Dendritic cell treated with granulocyte-macrophage colony-stimulating factor and Interleukin-4, amounts not matched to agents 40 ng/mL and 50 ng/mL, for 4 days (primary cell): ENCODE results near the gene MAGEA12.
"Not testable (repeated sequence)": the region's sequence is repeated elsewhere in the genome, so short reads cannot be mapped to it uniquely, and the experiment has no call there.

Experiments used
- H3K27ac Mint-ChIP-seq: one replicate; pipeline ENCODE4 v1.8.0; 2022; ENCODE audit warnings: mild to moderate bottlenecking, mixed read lengths
- H3K27me3 Mint-ChIP-seq: one replicate; pipeline ENCODE4 v1.8.0; 2022; ENCODE audit warnings: mild to moderate bottlenecking, mixed read lengths
- H3K36me3 Mint-ChIP-seq: one replicate; pipeline ENCODE4 v1.8.0; 2022; ENCODE audit warnings: low read depth, mixed read lengths
- H3K4me1 Mint-ChIP-seq: one replicate; pipeline ENCODE4 v1.8.0; 2022; ENCODE audit warnings: low read depth, mixed read lengths
- H3K4me3 Mint-ChIP-seq: one replicate; pipeline ENCODE4 v1.8.0; 2022; ENCODE audit warnings: mild to moderate bottlenecking, moderate library complexity, mixed read lengths
- H3K9me3 Mint-ChIP-seq: one replicate; pipeline ENCODE4 v1.8.0; 2022; ENCODE audit warnings: mixed read lengths
- intact Hi-C: fragments of 100-400 bp; cut with micrococcal nuclease; formaldehyde crosslinking; loops from one replicate; pipeline ENCODE4 v1.15.0; 2022

The MAGEA12 gene, protein sequence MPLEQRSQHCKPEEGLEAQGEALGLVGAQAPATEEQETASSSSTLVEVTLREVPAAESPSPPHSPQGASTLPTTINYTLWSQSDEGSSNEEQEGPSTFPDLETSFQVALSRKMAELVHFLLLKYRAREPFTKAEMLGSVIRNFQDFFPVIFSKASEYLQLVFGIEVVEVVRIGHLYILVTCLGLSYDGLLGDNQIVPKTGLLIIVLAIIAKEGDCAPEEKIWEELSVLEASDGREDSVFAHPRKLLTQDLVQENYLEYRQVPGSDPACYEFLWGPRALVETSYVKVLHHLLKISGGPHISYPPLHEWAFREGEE

DNA sequence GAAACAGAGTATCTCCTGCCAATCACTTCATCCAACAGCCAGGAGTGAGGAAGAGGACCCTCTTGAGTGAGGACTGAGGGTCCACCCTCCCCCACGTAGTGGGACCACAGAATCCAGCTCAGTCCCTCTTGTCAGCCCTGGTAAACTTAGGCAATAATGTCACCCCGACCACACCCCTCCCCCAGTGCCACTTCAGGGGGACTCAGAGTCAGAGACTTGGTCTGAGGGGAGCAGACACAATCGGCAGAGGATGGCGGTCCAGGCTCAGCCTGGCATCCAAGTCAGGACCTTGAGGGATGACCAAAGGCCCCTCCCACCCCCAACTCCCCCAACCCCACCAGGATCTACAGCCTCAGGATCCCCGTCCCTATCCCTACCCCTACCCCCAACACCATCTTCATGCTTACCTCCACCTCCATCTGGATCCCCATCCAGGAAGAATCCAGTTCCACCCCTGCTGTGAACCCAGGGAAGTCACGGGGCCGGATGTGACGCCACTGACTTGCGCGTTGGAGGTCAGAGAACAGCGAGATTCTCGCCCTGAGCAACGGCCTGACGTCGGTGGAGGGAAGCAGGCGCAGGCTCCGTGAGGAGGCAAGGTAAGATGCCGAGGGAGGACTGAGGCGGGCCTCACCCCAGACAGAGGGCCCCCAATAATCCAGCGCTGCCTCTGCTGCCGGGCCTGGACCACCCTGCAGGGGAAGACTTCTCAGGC lies at the start of gene MAGEA12, which contains the start of gene CSAG1:
Gene MAGEA12 (plus strand): TSS at position 497 of the 715 bp plus-strand sequence. CDS start 2,405 bp downstream, outside the sequence.
Gene CSAG1 (minus strand): TSS at position 461 of the 715 bp plus-strand sequence. CDS start 1,261 bp downstream, outside the sequence.
- H3K4me1 Mint-ChIP-seq, result no peaks in the 10 kb centered on the region
- no peak within 1 kb of the TSS for H3K27ac Mint-ChIP-seq
- H3K36me3 Mint-ChIP-seq, result no peaks in the 10 kb centered on the region
- H3K9me3 Mint-ChIP-seq, result no peaks in the 10 kb centered on the region
- intact Hi-C loops, result no loop called here
- peaks cover 2% of the 10 kb centered on the region for H3K27me3 Mint-ChIP-seq
- H3K4me3 Mint-ChIP-seq, result no peak within 1 kb of the TSS

DNA sequence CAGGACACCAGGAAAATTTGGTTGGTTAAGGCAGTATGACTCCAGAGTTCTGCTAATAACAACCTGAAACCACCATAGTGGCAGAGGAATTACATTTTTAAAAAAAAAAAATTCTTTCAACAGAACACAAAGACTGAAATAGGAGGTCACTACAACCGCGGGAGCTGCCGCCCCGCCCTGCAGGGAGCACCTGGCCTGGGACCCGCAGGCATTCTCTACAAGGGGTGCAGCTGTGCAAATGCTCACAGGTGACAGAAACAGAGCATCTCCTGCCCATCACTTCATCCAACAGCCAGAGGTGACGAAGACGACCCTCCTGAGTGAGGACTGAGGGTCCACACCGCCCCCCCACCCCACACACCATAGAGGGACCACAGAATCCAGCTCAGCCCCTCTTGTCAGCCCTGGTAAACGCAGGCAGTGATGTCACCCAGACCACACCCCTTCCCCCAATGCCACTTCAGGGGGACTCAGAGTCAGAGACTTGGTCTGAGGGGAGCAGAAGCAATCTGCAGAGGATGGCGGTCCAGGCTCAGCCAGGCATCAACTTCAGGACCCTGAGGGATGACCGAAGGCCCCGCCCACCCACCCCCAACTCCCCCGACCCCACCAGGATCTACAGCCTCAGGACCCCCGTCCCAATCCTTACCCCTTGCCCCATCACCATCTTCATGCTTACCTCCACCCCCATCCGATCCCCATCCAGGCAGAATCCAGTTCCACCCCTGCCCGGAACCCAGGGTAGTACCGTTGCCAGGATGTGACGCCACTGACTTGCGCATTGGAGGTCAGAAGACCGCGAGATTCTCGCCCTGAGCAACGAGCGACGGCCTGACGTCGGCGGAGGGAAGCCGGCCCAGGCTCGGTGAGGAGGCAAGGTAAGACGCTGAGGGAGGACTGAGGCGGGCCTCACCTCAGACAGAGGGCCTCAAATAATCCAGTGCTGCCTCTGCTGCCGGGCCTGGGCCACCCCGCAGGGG lies 35.3 kb upstream of the MAGEA12 start, which contains the start of gene MAGEA3:
Gene MAGEA3 (plus strand): TSS at position 843 of the 980 bp plus-strand sequence. CDS start 2,039 bp downstream, outside the sequence.
- H3K27ac Mint-ChIP-seq, H3K4me3 Mint-ChIP-seq, H3K27me3 Mint-ChIP-seq, H3K4me1 Mint-ChIP-seq, intact Hi-C loops, H3K36me3 Mint-ChIP-seq, H3K9me3 Mint-ChIP-seq: not testable (repeated sequence)

DNA sequence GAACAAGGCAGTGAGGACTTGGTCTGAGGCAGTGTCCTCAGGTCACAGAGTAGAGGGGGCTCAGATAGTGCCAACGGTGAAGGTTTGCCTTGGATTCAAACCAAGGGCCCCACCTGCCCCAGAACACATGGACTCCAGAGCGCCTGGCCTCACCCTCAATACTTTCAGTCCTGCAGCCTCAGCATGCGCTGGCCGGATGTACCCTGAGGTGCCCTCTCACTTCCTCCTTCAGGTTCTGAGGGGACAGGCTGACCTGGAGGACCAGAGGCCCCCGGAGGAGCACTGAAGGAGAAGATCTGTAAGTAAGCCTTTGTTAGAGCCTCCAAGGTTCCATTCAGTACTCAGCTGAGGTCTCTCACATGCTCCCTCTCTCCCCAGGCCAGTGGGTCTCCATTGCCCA lies 33.2 kb upstream of the MAGEA12 start:
- H3K27ac Mint-ChIP-seq, H3K4me3 Mint-ChIP-seq, H3K36me3 Mint-ChIP-seq, H3K4me1 Mint-ChIP-seq, intact Hi-C loops, H3K9me3 Mint-ChIP-seq, H3K27me3 Mint-ChIP-seq: not testable (repeated sequence)

DNA sequence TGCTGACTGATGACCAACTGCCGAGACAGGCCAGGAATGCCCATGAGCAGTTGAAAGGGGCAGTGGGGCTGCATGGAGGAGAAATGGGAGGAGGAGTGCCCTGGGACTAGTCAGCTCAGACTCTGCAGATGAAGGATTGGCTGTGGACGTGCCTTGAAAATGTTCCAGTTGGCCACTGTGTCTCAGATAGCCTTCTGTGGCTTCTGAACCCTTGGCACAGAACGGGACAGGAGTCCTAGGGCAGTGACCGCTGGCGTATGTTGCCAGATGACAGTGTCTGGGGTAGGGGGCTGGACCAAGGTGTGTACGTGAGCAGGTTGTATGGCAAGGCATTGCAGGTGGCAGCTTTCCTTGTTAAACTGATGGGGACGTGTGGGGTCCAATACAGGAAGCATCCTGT lies 27.1 kb upstream of the MAGEA12 start:
- H3K4me1 Mint-ChIP-seq, H3K36me3 Mint-ChIP-seq, H3K4me3 Mint-ChIP-seq, H3K27me3 Mint-ChIP-seq, H3K9me3 Mint-ChIP-seq, intact Hi-C loops, H3K27ac Mint-ChIP-seq: not testable (repeated sequence)

DNA sequence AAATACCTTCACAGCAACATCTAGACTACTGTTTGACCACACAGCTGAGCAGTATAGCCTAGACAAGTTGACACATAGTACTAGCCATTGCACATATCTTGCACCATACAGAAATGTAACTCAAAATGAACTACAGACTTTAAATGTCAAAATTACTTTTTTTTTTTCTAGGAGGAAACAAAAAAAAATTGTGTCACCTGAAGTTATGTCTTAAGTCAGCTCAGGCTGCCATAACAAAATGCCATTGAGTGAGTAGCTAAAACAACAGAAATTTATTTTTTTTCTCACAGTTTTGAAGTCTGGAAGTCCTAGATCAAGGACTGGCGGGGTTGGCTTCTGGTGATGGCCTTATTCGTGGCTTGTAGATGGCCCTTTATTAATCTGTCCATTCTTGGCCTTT lies 24.4 kb upstream of the MAGEA12 start, which contains the start of gene CSAG2:
Gene CSAG2 (minus strand): TSS at position 101 of the 400 bp plus-strand sequence. CDS start 161 bp downstream, outside the sequence.
- H3K27me3 Mint-ChIP-seq, H3K9me3 Mint-ChIP-seq, H3K4me1 Mint-ChIP-seq, H3K27ac Mint-ChIP-seq, H3K36me3 Mint-ChIP-seq, intact Hi-C loops, H3K4me3 Mint-ChIP-seq: not testable (repeated sequence)

DNA sequence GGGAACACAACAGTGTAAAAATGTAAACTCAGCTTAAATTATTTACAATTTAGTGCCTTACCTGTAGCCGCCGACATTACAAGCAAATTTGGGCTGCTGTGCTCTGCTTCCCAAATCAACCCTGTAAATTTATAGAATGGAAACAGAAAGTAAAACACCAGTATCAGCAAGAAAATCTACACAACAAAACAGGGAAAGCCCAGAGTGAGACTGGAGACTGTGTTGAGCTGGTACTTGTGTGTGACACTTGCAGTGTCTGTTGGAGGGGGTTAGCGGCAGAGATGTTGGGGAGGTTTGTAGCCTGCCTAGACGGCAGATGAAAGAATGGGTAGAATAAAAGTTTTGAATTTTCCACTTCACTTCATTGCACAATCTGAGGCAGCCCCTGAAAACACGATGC lies 20.4 kb upstream of the MAGEA12 start:
- H3K27me3 Mint-ChIP-seq, H3K27ac Mint-ChIP-seq, intact Hi-C loops: not testable (repeated sequence)

DNA sequence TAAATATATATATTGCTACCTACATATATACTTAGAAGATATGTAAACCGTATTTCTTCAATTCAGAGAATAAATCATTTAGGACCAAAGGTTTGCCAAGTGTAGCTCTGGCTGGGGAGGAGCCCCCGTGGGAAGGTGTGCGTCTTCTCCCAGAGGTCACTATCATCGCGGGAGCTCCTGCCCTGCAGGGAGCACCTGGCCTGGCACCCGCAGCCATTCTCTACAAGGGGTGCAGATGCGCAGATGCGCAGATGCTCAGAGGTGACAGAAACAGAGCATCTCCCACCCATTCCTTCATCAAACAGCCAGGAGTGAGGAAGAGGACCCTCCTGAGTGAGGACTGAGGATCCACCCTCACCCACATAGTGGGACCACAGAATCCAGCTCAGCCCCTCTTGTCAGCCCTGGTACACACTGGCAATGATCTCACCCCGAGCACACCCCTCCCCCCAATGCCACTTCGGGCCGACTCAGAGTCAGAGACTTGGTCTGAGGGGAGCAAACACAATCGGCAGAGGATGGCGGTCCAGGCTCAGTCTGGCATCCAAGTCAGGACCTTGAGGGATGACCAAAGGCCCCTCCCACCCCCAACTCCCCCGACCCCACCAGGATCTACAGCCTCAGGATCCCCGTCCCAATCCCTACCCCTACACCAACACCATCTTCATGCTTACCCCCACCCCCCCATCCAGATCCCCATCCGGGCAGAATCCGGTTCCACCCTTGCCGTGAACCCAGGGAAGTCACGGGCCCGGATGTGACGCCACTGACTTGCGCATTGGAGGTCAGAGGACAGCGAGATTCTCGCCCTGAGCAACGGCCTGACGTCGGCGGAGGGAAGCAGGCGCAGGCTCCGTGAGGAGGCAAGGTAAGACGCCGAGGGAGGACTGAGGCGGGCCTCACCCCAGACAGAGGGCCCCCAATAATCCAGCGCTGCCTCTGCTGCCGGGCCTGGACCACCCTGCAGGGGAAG lies 19.5 kb upstream of the MAGEA12 start, which contains the start of gene MAGEA2B:
Gene MAGEA2B (plus strand): TSS at position 814 of the 973 bp plus-strand sequence. CDS start 2,479 bp downstream, outside the sequence.
- H3K4me1 Mint-ChIP-seq, H3K9me3 Mint-ChIP-seq, H3K27ac Mint-ChIP-seq, H3K27me3 Mint-ChIP-seq, intact Hi-C loops, H3K4me3 Mint-ChIP-seq, H3K36me3 Mint-ChIP-seq: not testable (repeated sequence)

More for the DNA sequence above, 20.4 kb upstream of the MAGEA12 start:
- not testable (repeated sequence) for H3K4me3 Mint-ChIP-seq, H3K36me3 Mint-ChIP-seq, H3K9me3 Mint-ChIP-seq, H3K4me1 Mint-ChIP-seq

DNA sequence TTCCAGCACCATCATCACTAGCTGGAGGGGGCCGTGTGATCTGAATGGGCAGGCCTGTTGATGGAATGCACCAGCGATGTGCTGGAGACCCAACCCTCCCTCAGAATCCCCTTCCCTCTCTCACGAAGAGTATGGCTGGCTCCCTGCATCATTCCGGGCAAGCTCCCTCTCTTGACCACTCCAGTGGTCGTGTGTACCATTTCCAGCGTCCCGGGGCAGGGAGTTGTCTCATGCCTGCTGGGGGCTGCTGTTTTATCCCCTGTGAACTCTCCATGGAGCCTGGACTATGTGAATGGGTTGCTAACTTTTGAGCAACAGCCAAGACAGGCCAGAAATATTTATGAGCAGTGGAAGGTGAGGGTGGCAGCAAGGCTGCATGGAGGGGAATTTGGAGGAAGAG lies 8.1 kb upstream of the MAGEA12 start:
- intact Hi-C loops, result no loop called here
- Mint-ChIP-seq H3K4me3 (no peak overlapping the region), H3K4me1 (no peaks in the 10 kb centered on the region), H3K27me3 (no peaks in the 10 kb centered on the region), H3K36me3 (no peaks in the 10 kb centered on the region), H3K27ac (no peak overlapping the region), H3K9me3 (no peaks in the 10 kb centered on the region)

DNA sequence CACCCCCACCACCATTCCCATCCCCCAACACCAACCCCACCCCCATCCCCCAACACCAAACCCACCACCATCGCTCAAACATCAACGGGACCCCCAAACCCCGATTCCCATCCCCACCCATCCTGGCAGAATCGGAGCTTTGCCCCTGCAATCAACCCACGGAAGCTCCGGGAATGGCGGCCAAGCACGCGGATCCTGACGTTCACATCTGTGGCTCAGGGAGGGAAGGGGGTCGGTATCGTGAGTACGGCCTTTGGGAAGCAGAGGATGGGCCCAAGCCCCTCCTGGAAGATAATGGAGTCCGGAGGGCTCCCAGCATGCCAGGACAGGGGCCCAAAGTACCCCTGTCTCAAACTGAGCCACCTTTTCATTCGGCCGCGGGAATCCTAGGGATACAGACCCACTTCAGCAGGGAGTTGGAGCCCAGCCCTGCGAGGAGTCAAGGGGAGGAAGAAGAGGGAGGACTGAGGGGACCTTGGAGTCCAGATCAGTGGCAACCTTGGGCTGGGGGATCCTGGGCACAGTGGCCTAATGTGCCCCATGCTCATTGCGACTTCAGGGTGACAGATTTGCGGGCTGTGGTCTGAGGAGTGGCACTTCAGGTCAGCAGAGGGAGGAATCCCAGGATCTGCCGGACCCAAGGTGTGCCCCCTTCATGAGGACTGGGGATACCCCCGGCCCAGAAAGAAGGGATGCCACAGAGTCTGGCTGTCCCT lies 744 bp downstream of the MAGEA12 start:
- intact Hi-C loops, H3K4me1 Mint-ChIP-seq, H3K27me3 Mint-ChIP-seq, H3K36me3 Mint-ChIP-seq, H3K4me3 Mint-ChIP-seq, H3K27ac Mint-ChIP-seq, H3K9me3 Mint-ChIP-seq: not testable (repeated sequence)

DNA sequence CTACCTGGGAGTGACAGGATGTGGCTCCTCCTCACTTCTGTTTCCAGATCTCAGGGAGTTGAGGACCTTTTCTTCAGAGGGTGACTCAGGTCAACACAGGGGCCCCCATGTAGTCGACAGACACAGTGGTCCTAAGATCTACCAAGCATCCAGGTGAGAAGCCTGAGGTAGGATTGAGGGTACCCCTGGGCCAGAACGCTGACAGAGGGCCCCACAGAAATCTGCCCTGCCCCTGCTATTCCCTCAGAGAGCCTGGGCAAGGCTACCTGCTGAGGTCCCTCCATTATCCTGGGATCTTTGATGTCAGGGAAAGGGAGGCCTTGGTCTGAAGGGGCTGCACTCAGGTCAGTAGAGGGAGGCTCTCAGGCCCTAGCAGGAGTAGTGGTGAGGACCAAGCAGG lies 1.5 kb downstream of the MAGEA12 start:
- no peak overlapping the region for H3K27ac Mint-ChIP-seq
- intact Hi-C loops, result no loop called here
- no peaks in the 10 kb centered on the region for H3K36me3 Mint-ChIP-seq
- H3K9me3 Mint-ChIP-seq, result no peaks in the 10 kb centered on the region
- H3K4me1 Mint-ChIP-seq, result no peaks in the 10 kb centered on the region
- H3K27me3 Mint-ChIP-seq, result peaks cover 2% of the 10 kb centered on the region
- no peak overlapping the region for H3K4me3 Mint-ChIP-seq

DNA sequence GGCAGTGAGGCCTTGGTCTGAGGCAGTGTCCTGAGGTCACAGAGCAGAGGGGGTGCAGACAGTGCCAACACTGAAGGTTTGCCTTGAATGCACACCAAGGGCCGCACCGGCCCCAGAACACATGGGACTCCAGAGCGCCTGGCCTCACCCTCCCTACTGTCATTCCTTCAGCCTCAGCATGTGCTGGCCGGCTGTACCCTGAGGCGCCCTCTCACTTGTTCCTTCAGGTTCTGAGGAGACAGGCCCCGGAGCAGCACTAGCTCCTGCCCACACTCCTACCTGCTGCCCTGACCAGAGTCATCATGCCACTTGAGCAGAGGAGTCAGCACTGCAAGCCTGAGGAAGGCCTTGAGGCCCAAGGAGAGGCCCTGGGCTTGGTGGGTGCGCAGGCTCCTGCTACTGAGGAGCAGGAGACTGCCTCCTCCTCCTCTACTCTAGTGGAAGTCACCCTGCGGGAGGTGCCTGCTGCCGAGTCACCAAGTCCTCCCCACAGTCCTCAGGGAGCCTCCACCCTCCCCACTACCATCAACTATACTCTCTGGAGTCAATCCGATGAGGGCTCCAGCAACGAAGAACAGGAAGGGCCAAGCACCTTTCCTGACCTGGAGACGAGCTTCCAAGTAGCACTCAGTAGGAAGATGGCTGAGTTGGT lies 2.4 kb downstream of the MAGEA12 start:
- H3K9me3 Mint-ChIP-seq, result no peaks in the 10 kb centered on the region
- H3K4me3 Mint-ChIP-seq, result no peak overlapping the region
- no peak overlapping the region for H3K27ac Mint-ChIP-seq

DNA sequence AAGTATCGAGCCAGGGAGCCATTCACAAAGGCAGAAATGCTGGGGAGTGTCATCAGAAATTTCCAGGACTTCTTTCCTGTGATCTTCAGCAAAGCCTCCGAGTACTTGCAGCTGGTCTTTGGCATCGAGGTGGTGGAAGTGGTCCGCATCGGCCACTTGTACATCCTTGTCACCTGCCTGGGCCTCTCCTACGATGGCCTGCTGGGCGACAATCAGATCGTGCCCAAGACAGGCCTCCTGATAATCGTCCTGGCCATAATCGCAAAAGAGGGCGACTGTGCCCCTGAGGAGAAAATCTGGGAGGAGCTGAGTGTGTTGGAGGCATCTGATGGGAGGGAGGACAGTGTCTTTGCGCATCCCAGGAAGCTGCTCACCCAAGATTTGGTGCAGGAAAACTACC lies 3.0 kb downstream of the MAGEA12 start:
- H3K4me1 Mint-ChIP-seq, intact Hi-C loops, H3K9me3 Mint-ChIP-seq, H3K27ac Mint-ChIP-seq, H3K27me3 Mint-ChIP-seq, H3K4me3 Mint-ChIP-seq, H3K36me3 Mint-ChIP-seq: not testable (repeated sequence)

More for the DNA sequence above, 2.4 kb downstream of the MAGEA12 start:
- Mint-ChIP-seq H3K36me3 (no peaks in the 10 kb centered on the region), H3K27me3 (peaks cover 2% of the 10 kb centered on the region), H3K4me1 (no peaks in the 10 kb centered on the region)
- intact Hi-C loops, result no loop called here
